Breast epithelium (tissue), 3 donors: Measurements from ENCODE around the gene KLRC4.
"Not testable (repeated sequence)": the region's sequence is repeated elsewhere in the genome, so short reads cannot be mapped to it uniquely, and the experiment has no call there.

Experiments
- CTCF ChIP-seq, 3 donors: fragments of 450-650 bp; IDR thresholded peaks; one replicate each; pipeline ENCODE4 v1.5.1; 2016 to 2017; ENCODE audit warnings: antibody characterized with exemption in 3 of 3, mild to moderate bottlenecking in 3 of 3, moderate library complexity in 3 of 3
- POLR2A ChIP-seq: fragments of 450-650 bp; IDR thresholded peaks from one replicate; pipeline ENCODE4 v1.6.1; 2016; ENCODE audit warnings: antibody characterized with exemption, mild to moderate bottlenecking, moderate library complexity
- POLR2AphosphoS5 ChIP-seq, 3 donors: sonication (generic); formaldehyde crosslinking; IDR thresholded peaks; one replicate each; pipeline ENCODE4 v1.6.1; 2017; ENCODE audit warnings: antibody characterized with exemption in 3 of 3

GRCh38 chr12:10439608-10440274, 30.2 kb upstream of the KLRC4 start:
- TF ChIP-seq POLR2A; CTCF (IDR thresholded peaks at IDR 0.05); POLR2AphosphoS5 (IDR thresholded peaks at IDR 0.05): not testable (repeated sequence)
